Measurements from ENCODE around the gene PJA1.

The PJA1 gene

DNA sequence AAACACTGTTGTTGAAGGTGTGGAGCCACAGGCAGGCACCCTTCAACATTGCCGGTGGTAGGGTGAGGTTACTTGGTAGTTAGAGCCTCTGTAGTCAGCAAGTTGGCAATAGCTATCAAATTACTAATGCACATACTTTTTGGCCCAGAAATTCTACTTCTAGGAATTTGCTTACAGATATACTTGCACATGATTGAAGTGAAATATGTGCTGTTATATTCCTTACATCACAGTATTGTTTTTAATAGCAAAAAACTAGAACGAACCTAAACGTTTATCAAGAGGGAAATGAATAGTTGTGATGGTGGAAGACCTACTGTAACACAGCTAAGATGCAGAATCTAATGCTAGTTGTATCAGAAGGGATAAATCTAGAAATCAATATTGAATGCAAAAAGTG, 7.7 kb upstream of the PJA1 start:
- DNase-seq (ENCODE audit: low read depth in 2 of 2), result no peak

DNA sequence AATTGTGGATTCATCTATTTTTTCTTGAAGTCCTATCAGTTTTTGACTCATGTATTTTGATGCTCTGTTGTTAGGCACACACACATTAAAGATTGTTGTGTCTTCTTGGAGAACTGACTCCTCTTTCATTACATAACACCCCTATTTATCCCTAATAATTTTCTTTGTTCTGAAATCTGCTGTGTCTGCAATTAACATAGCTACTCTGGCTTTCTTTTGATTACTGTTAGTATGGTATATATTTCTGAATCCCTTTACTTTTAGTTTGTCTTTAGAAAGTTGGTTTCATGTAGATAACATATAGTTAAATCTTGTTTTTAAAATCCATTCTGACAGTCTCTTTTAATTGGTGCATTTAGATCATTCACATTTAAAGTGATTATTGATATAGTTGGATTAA, 5.1 kb upstream of the PJA1 start:
- no peak for DNase-seq (ENCODE audit: low read depth in 2 of 2)

DNA sequence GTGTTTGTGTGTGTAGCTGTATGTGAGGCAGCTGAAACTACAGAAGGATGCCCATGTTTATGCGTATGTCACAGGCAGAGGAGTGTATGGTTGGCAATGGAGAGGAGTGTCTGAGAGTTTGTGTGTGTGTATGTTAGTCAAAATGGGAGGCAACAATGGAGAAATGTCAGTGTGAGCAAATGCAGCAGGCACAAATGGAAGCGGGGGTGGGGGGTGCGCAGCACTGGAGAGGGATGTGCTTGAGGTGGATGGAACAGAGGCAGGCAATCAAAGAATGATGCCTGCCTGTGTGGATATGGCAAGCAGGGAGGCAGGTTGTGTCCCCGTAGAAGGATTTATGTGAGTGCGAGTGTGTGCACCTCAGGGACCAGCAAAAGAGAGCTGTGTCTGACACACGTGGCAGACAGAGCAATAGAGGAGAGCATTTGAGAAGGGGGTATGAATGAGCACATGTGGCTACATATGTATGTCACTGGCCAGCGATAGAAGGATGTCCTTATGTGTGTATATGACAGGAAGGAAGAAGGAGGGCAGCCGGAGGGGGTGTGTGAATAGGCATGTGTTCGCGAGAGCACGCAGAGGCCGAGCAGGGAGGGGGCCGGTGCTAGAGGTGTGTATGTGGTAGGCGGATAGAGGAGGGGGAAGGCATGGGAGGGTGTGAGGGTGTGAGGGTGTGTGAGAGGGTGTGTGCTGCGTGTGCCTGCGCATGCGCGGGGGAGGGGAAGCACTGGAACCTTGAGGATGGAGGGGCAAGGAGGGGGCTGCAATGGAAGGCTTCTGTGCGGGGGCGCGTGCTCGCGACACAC, 1.1 kb downstream of the PJA1 start:
- DNase-seq (ENCODE audit: low read depth in 2 of 2), result no peak

DNA sequence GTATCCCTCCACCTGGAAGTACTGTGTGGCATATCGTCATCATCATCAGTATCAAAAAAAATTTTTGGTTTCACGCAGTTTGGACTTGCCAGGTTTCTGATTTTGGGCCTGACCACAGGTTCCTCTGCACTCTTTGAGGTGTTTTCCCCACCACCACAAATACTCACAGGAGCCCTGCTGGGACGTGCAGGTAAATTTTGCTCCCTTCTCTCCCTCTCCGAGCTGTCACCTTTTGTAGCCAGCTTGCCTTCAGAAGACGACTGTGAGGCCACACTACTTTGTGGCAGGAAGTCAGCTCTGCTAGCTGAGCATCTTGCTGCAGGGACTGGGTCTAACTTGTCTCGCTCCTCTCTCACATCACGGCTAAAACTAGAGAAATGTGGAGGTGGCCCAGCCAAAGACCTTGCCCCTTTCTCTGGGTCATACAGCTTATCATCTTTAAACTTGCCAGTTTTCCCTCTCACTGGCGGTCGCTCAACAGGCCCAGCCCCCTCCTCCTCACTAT, 2.8 kb downstream of the PJA1 start:
- DNase-seq (ENCODE audit: low read depth in 2 of 2), result no peak

DNA sequence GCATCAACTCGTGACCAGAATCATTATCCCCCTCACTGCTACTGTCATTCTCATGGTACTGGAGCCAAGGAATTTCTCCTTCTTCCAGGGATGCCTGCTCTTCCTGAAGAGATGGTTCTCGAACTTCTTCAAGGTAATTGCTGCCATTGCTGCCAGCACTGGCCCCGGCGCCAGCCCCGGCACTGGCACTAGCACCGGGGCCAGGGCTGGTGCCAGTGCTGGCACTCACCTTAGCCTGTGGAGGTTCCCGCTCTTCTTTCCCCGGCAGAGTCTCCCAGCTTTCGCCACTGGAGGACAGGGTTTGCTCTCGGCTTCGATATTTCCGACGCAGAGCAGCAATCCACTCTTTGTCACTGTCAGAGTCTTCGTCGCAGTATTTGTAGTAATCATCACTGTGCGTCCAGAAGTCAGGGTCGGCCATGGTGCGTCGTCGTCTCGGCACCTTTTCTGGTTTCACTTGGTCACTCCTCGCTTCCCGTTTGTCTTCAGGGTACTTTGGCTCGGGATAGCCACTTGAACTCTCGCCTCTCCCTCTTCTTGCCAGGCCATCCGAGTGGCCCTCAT, 3.4 kb downstream of the PJA1 start:
- DNase-seq (ENCODE audit: low read depth in 2 of 2), result no peak

DNA sequence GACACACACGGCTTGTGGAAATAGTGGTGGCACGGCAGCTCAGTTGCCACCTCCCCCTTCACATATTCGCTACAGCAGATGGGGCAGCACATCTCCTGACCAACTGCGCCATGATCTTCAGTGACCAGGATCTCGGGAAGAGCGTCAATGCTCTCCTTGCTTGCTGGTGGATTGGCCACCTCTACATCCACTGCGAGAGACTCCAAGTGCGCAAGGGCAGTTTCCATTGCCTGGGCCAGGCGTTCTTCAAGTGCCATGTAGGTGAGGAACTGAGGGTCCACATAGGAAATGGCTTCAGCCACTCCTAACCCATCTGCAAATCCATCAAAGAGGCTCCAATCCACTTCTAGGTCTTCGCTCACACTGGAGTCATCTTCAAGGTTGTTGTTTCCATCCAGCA, 3.9 kb downstream of the PJA1 start:
- DNase-seq (ENCODE audit: low read depth in 2 of 2), result no peak

DNA sequence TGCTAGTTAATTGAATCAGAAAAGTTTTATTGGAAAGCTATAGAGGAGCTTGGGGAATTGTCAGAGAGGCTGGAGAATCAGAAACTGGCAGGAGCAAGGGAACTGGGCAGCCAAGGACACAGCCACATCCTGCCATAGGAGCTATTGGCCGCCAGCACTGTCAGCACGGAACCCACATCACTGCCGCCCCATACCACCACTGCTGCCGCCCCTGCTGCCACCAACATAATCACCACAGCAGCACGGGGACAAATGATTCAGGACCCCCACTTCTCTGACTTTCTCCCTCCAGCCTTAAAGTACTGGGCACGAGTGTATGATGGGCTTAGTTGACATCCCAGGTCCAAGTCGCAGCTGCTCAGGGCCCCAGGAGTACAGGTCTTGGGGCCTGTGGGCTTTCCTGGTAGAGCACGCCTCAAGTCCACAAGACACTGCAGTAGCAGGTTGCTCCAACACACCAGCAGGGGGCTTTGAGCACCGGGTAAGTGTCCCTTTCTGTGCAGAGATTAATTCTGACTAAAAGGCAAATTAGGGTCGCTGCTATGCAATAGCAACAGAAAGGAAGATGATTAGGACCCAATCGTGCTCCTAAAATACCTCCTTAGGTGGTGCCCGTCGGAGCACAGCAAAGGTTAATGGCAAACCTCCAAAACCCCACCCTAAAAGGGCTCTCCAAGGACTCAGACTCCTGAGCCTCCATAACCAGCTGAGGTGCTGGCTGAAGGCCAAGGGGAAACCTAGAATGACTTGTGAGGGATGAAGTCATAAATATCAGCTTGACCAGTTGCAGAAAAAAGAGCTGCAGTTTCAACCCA, 6.9 kb downstream of the PJA1 start:
- no peak for DNase-seq (ENCODE audit: low read depth in 2 of 2)

DNA sequence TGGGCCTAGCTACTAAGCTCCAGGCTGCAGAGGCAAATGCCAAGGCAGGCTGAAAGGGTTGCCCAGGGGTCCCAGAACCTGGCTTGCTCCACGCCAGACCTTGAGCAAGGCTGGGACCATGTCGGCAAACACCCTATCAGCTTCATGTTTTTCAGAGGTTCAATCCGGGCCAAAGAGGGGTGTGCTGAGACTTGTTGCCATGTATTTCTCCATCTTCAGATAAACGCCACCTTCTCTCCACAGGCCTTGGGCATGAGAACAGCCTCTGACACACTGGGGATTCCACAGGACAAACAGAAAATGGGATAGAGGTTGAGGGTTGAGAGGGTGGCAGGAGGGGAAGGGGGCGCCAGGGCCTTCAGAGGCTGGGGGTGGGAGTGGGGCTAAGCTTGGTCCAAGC, 8.6 kb downstream of the PJA1 start:
- DNase-seq (ENCODE audit: low read depth in 2 of 2), result no peak

DNA sequence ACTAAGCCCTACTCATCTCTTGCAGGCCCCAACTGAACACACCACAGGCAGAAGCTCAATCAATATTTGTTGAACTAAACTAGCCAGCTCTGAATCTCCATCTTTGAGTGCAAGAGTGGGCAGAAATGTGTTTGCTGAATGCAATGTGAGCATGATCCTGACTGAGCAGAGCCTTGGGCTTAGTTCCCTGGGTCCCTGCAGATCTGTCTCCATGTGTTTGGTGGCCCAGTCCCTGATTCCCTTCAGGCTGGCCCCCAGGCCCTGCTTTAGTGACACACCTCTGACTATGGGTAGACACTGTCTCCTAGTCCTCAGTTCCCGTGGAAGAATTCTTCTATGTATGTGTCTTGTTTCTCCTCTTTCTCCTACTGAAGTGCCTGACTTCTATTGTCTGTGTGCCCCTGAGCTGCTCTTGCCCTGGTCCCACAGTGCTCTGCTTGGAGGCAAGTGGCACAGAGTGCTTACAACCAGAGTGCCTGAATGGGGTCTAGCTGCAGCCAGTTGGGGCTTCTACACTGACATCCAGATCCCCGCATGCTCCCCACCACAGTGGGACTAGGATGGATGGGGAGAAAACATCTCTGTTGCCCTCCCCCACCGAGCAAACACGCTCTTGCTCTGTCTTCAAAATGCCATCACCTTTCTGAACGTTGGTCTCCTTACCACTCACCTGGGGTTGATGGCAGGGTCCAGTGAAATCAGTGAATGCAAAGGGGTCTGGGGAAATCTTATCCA, 9.3 kb downstream of the PJA1 start:
- DNase-seq (ENCODE audit: low read depth in 2 of 2), result no peak

DNA sequence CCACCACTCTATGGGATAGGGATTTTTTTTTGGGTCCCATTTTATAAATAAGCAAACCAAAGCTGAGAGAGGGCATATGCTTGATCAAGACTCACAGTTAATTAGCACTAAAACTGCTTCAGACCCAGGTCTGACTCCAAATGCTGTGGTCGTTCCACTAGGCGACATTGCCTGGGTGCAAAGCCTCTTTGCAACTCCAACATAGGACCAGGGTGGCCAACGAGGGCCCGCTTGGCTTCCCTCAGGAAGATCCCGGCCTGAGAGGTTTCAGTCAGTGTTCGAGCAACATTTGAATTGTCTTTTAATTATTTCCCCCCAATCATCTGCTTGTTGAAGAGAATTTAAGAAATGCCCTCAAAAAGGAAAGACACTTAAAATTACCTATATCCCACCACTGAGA, 11.2 kb downstream of the PJA1 start:
- DNase-seq (ENCODE audit: low read depth in 2 of 2), result no peak

DNA sequence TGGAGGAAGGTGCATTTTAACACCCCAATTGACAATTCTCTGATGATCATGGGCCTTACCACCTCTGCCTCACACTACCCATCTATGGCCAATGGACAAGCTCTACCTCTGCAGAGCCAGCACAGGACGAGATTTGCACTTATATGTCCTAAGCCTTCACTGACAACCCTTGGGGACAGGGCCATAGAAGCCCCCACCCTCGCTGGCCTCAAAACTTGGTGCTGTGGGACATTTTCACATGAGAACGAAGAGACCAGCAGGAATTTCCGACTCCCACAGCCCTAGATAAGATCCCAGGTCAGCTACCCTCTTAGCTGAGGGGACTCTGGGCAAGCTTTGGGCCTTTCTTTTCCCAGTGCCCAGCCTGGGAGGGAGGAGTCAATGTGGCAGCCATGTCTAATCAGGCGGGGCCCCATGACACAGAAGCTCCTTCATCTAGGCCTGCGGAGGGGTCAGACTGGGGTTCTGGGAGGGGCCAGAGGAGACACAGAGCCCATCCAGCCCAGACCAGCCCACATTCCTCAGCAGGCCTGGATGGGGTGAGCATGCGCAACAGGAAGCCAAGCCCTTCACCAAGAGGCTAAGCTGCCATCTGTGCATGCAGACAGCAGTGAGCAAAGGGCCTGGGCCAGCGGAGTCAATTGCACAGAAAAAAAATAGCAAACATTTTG, 12.1 kb downstream of the PJA1 start:
- no peak for DNase-seq (ENCODE audit: low read depth in 2 of 2)

DNA sequence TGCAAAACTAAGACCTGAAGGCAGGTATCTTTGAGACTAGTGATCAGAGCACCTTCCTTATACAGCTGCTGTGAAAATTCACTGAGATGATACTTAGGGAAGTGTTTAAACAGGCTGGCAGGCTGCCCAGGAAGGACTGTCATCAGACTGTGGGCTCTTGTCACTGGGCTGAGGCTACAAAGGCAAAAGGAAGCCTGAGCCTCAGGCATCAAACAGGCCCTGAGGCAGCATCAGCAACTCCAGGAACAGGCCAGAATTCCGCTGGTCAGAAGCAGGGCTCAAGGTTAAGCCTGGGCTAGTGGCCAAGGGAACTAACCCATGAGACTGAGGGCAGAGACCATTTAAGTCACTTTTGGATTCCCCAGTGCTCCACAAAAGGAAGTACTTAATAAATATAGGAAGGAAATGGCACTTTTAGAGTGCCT, 12.8 kb downstream of the PJA1 start:
- no peak for DNase-seq (ENCODE audit: low read depth in 2 of 2)

DNA sequence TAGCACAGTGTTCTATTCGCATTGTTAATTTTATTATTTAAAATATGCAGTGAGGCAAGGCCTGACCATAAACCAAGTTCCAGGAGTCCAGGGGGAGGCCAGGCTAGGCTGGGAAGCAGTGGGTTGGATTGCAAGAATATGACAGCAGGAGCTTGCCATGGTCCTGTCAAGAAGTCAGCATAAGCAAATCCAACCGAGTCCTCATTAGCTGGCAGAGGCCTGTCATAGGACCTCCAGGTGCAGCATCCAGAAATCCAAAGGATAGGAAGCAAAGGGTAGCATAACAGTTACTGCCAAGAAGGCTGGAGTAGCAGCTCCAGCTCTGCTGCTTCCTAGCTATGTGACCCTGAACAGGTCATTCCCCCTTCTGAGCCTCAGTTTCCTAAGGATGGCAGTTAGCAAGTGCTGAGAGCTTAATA, 13.4 kb downstream of the PJA1 start:
- no peak for DNase-seq (ENCODE audit: low read depth in 2 of 2)

DNA sequence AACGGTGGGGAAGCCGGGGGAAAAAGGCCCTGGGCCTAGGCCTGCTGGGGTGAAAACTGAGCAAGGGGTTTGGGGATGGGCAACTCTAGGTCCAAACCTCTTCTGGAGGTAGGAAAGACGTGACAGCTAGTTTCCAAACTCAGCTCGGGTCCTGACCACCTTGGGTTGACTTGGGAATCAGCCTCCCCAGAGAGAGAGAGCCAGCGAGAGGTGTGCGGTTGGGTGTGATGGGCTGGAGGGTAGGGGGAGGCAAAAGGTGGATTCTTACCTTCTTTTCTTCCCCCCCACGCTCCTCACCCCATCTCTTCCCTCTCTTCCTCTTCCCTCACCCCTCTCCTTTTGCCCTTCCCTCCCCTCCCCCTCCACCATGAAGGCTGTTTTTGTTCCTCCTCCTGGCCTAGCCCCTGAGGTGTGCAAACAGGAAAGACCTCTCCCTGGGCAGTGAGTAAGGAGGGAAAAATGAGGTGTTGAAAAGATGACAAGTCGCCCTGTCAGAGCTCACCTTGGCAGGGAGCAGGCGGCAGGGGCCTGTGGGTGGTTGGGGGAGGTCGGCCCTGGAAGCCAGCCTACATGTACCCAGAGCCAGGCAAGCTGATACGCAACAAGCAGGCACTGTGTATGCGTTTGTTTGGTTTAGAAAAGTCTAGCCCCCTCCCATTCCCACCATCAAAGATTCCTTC, 14.8 kb downstream of the PJA1 start:
- no peak for DNase-seq (ENCODE audit: low read depth in 2 of 2)

DNA sequence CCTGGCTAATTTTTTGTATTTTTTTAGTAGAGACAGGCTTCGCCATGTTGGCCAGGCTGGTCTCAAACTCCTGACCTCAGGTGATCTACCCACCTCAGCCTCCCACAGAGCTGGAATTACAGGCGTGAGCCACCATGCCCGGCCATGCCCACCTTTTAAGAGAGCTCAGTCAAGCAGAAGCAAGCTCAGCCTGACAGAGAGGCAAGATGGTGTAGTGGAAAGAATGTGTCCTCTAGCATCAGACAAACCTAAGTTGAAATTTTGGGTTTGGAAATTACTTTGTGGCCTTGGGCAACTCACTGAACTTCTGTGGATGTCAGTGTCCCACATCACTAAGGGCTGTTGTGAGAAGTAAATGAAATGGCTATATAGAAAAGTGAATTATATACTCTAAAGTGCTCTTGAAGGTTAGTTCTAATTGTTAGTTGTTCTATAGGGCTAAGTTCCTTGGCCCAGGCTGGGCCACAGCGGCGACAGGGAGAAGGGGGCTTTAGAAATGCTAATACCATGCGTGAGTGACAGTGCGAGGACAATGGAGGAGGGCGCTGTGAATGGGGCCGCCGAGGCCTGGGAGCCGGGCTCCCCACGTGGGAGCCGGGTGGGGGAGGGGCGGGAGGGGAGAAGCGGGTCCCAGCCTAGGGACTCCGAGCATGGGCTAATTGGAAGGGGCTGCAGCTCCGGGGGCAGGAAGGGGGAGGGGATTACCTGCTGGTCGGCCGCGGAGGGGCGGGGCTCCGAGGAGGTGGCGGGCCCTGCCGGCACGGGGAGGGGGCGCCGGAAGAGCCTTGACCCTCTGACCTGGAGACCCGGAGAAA, 15.6 kb downstream of the PJA1 start:
- no peak for DNase-seq (ENCODE audit: low read depth in 2 of 2)

DNA sequence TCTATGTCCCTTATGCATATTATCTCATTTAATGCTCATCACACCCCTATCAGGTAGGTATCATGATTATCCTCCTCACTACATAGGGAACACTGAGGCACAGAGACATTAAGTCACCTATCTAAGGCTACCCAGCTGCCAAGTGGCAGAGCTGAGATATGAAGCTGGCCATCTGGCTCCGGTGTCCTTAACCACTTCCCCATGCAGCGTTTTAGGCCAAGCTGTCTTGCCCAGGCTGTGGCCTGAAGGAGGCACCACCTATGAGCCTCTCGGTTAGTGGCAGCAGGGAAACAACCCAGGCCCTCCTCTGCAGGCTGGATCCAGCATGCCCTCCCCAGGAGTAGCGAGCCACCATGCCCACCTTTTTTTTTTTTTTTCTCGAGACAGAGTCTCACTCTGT, 16.3 kb downstream of the PJA1 start:
- no peak for DNase-seq (ENCODE audit: low read depth in 2 of 2)

DNA sequence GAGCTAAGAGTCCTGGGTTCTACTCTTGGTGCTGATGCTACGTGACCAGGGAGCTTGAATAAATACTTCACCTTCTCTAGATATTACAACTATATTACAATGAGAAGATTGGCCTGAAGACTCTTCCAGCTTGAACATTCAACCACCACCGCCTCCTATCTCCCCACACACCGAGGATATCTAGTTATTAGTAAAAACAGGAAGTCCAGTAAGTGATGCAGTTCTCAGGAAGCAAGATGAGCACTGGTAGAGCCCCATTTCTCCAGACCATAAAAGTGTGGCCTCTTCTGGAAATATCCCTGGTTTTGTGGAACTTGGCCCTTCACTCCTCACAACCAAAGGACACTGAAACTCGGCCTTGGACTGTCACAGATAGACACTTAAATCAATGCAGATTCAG, 18.5 kb downstream of the PJA1 start:
- no peak for DNase-seq (ENCODE audit: low read depth in 2 of 2)

DNA sequence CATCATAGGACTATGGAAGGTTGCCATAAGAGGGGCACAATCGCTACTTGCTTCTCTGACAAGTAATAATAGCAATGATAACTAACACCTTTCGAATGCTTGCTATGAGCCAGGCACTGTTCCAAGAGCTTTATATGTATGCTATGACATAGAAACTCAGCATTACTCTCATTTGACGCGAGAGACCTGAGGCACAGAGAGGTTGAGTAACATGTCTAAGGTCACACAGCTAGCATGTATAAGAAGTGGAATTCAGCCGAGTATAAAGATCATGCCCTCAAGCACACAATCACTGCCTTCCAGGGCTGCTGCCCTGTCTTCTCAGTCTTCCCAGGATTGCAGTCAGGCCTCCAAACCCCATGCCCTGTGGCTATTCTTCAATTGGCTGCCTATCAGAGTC, 19.5 kb downstream of the PJA1 start:
- no peak for DNase-seq (ENCODE audit: low read depth in 2 of 2)

DNA sequence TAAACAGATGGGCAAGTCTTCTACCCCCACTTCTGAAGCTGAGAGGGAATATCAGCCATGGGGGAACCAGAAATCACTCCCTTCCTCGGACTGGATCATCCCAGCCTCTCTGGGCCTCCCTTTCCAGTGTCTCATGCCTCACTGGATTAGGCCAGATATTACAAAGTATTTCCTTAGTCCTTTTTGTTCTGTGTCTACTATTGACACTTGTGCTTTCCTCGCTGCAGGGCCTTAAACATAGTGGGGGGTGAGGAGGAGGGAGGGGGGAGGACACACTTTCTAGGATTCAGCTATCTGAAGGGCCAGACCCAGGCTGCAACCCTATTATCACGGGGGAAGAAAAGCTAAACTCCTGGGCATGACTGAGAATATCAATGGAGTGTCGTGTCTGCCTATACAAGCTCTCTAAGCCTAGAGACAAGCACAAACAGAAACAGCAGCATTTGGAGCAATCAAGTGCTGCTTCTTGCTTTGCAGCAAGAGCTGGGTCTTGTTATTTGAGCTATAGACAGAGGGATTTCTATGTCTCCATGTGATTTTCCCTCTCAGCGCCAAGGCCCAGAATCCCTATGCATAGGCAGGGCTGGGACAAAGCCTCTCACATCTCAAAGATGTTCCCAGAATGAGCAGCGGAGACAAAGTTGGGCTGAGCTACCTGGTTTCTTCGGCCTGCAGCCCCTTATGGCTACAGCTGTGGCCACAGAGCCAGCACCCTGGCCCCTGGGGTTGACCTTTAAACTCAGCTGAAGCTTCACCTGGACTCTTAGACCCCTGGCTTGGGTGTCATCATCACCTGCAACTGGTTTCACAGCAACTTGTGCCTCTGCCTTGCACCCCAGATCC, 20.2 kb downstream of the PJA1 start:
- no peak for DNase-seq (ENCODE audit: low read depth in 2 of 2)
